ENCODE data around the gene C2CD4A.

Gene C2CD4A, protein sequence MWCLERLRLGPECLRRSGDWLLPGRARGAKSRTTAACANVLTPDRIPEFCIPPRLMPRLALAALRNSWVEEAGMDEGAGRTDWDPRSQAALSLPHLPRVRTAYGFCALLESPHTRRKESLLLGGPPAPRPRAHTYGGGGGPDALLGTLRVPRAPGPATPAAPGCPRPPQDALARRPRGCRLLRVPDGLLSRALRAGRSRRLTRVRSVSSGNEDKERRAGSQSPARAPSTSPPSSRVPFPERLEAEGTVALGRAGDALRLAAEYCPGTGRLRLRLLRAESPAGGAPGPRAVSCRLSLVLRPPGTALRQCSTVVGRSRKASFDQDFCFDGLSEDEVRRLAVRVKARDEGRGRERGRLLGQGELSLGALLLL

DNA sequence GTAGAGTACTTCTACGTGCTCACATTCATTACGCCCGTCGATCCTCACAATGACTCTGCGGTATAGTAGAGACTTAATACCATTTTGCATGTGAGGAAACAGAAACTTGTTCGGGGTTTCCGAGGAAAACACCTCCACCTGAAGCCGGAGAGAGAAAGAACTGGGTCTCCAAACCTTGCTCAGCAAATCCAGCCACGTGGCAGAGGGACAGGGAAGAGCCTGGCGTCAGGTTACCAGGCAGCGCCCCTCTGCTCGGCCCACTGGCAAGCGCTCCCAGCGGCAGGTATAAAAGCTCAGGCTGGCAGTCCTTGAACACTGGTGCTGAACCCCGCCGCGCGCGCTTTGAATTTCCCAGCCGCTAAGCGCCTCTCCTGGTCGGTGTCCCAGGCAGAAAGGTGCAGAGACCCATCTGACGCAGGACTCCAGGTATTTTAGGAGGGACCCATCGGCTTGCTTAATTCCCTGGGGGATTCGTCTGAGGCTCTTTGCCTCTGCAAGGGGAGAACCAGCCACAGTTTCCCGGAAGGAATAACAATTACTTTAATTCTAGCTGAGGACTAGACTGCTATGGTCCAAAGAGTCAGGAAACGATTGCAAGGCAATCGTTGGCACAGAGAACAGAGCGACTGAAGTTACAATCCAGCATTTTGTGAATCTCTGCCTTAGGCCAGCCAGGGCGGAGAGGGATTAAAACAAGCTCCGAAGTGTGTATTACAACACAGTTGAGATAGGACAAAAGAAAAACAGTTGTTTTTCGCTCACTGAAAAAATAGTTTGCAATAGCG, at the start of gene C2CD4A:
Gene C2CD4A, plus strand, starts transcription at position 315 of the 785 bp plus-strand sequence. CDS start 637 bp downstream, outside the sequence.
- H3K4me3 ChIP-seq (ENCODE audit: low read depth, low read length) = peak within 1 kb of the TSS; percentile 25
- H3K9me3 ChIP-seq (ENCODE audit: control insufficient read depth, low read length) = no peaks in the 10 kb centered on the region
- no peak within 1 kb of the TSS for H3K27ac ChIP-seq
- H3K79me2 ChIP-seq = no peaks in the 10 kb centered on the region
- no peaks in the 10 kb centered on the region for H3K27me3 ChIP-seq (ENCODE audit: control insufficient read depth, insufficient read depth, low read length)
- TF ChIP-seq CTCF (IDR thresholded peaks at IDR 0.05) = no peak
- no peaks in the 10 kb centered on the region for H3K4me1 ChIP-seq
- H3K9ac ChIP-seq = no peak within 1 kb of the TSS
- peak within 1 kb of the TSS; percentile 76 for H2AFZ ChIP-seq
- H3K4me2 ChIP-seq (ENCODE audit: low read length) = peak within 1 kb of the TSS; percentile 75
- no peaks in the 10 kb centered on the region for H3K36me3 ChIP-seq (ENCODE audit: control insufficient read depth, insufficient read depth, low read length)

DNA sequence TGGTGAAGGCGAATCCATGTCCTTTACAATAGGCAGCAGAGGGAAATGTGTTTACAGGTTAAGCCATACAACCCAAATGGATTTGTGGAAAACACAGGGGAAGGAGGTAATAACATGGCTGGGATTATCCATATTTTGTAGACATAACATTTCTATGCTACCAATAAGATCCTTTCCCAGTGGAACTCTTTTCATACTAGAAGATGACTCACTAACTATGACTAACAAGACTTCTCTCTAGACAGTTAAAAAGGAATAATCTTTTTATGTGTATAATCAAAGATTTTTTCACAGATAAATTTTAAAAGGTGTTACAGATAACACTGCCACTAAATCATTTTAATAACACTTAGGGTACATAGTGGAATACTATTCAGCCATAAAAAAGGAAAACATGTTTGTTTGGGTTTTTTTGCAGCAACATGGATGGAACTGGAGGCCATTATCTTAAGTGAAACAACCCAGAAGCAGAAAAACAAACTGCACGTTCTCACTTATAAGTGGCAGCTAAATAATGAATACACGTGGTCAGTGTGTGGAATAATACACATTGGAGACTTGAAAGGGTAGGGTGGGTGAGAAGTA, 46.1 kb upstream of the C2CD4A start:
- Histone ChIP-seq H3K79me2 (no peaks in the 10 kb centered on the region), H2AFZ (no peak overlapping the region), H3K27me3 (ENCODE audit: control insufficient read depth, insufficient read depth, low read length) (no peaks in the 10 kb centered on the region), H3K9me3 (ENCODE audit: control insufficient read depth, low read length) (no peaks in the 10 kb centered on the region), H3K4me1 (no peaks in the 10 kb centered on the region), H3K4me3 (ENCODE audit: low read depth, low read length) (no peak overlapping the region), H3K9ac (no peak overlapping the region), H3K4me2 (ENCODE audit: low read length) (no peak overlapping the region), H3K27ac (no peak overlapping the region), H3K36me3 (ENCODE audit: control insufficient read depth, insufficient read depth, low read length) (no peaks in the 10 kb centered on the region)
- no peak for TF ChIP-seq CTCF (IDR thresholded peaks at IDR 0.05)

- Histone ChIP-seq H3K9me3 (ENCODE audit: control insufficient read depth, low read length) (no peaks in the 10 kb centered on the region), H3K27me3 (ENCODE audit: control insufficient read depth, insufficient read depth, low read length) (no peaks in the 10 kb centered on the region), H3K27ac (no peak overlapping the region), H3K9ac (no peak overlapping the region), H2AFZ (no peak overlapping the region), H3K36me3 (ENCODE audit: control insufficient read depth, insufficient read depth, low read length) (no peaks in the 10 kb centered on the region), H3K4me1 (no peaks in the 10 kb centered on the region), H3K4me3 (ENCODE audit: low read depth, low read length) (no peak overlapping the region), H3K4me2 (ENCODE audit: low read length) (no peak overlapping the region), H3K79me2 (no peaks in the 10 kb centered on the region)
- no peak for TF ChIP-seq CTCF (IDR thresholded peaks at IDR 0.05)
Observed at GRCh38 chr15:62021991-62022600, 44.7 kb upstream of the C2CD4A start.

GRCh38 chr15:62026487-62027262, 40.1 kb upstream of the C2CD4A start:
- no peak overlapping the region for H3K27ac ChIP-seq
- no peak overlapping the region for H2AFZ ChIP-seq
- H3K79me2 ChIP-seq = no peaks in the 10 kb centered on the region
- no peak for TF ChIP-seq CTCF (IDR thresholded peaks at IDR 0.05)
- no peak overlapping the region for H3K4me3 ChIP-seq (ENCODE audit: low read depth, low read length)
- no peaks in the 10 kb centered on the region for H3K4me1 ChIP-seq
- no peaks in the 10 kb centered on the region for H3K27me3 ChIP-seq (ENCODE audit: control insufficient read depth, insufficient read depth, low read length)
- no peak overlapping the region for H3K4me2 ChIP-seq (ENCODE audit: low read length)
- H3K9ac ChIP-seq = no peak overlapping the region
- H3K9me3 ChIP-seq (ENCODE audit: control insufficient read depth, low read length) = no peaks in the 10 kb centered on the region
- no peaks in the 10 kb centered on the region for H3K36me3 ChIP-seq (ENCODE audit: control insufficient read depth, insufficient read depth, low read length)

Data from parathyroid adenoma (tissue), 2 donors.